Ascending aorta (tissue), 2 donors: ENCODE results near the gene MAN2B2. TPM values are rescaled to one million over a fixed set of nuclear protein-coding genes. Genes with fewer than 3 reads are reported as not detected.

Source experiments
- DNase-seq, 2 donors: peaks; one replicate each; pipeline ENCODE4 v3.0.0-alpha.2; 2019; ENCODE audit warnings: low spot score in 2 of 2
- H3K27ac ChIP-seq, 2 donors: fragments of 200-600 bp; sonication (generic); one replicate each; pipeline ENCODE4 v1.5.1; 2016 to 2017; ENCODE audit warnings: mild to moderate bottlenecking in 1 of 2
- H3K27me3 ChIP-seq: fragments of 200-600 bp; sonication (generic); one replicate; pipeline ENCODE4 v1.5.1; 2017
- H3K36me3 ChIP-seq, 2 donors: fragments of 200-600 bp; sonication (generic); one replicate each; pipeline ENCODE4 v1.5.1; 2016
- H3K4me1 ChIP-seq, 2 donors: fragments of 200-600 bp; sonication (generic); one replicate each; pipeline ENCODE4 v1.5.1; 2016 to 2017; ENCODE audit warnings: mild to moderate bottlenecking in 1 of 2
- H3K4me3 ChIP-seq, 2 donors: fragments of 200-600 bp; sonication (generic); one replicate each; pipeline ENCODE4 v1.5.1; 2016 to 2017; ENCODE audit warnings: mild to moderate bottlenecking in 1 of 2
- H3K9me3 ChIP-seq, 2 donors: fragments of 200-600 bp; sonication (generic); one replicate each; pipeline ENCODE4 v1.5.1; 2016
- intact Hi-C: fragments of 100-400 bp; cut with DNase I; formaldehyde crosslinking; loops from one replicate; pipeline ENCODE4 v1.15.1; 2023
- total RNA-seq: library from RNA; depleted of rRNA; stranded (reverse); fragments of >200 nt; gene quantifications from one replicate; pipeline ENCODE4 v1.1.0, GENCODE V29; 2016
- TF ChIP-seq, protein P1 (sequence below), 3 experiments: fragments of 200-600 bp in 2 of 3; fragments of 450-650 bp in 1 of 3; sonication (generic) in 2 of 3; IDR thresholded peaks; one replicate each; pipeline ENCODE4 v1.5.1; 2016 to 2019; ENCODE audit warnings: antibody characterized with exemption in 3 of 3, mild to moderate bottlenecking in 1 of 3, moderate library complexity in 1 of 3

MAN2B2 gene
- total RNA-seq, 1 donor from 2014 or later = 47.8 TPM

- no peaks in the 10 kb centered on the region for H3K9me3 ChIP-seq
- TF ChIP-seq, protein P1, sequence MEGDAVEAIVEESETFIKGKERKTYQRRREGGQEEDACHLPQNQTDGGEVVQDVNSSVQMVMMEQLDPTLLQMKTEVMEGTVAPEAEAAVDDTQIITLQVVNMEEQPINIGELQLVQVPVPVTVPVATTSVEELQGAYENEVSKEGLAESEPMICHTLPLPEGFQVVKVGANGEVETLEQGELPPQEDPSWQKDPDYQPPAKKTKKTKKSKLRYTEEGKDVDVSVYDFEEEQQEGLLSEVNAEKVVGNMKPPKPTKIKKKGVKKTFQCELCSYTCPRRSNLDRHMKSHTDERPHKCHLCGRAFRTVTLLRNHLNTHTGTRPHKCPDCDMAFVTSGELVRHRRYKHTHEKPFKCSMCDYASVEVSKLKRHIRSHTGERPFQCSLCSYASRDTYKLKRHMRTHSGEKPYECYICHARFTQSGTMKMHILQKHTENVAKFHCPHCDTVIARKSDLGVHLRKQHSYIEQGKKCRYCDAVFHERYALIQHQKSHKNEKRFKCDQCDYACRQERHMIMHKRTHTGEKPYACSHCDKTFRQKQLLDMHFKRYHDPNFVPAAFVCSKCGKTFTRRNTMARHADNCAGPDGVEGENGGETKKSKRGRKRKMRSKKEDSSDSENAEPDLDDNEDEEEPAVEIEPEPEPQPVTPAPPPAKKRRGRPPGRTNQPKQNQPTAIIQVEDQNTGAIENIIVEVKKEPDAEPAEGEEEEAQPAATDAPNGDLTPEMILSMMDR (IDR thresholded peaks at IDR 0.05) = no peak
- no peak overlapping the region for H3K27ac ChIP-seq
- DNase-seq = no peak
- H3K4me1 ChIP-seq = no peaks in the 10 kb centered on the region
- no peak overlapping the region for H3K4me3 ChIP-seq
- H3K36me3 ChIP-seq = no peaks in the 10 kb centered on the region
- intact Hi-C loops = no loop called here
- H3K27me3 ChIP-seq = no peaks in the 10 kb centered on the region
These were observed 28.9 kb upstream of the MAN2B2 start for GRCh38 chr4:6546091-6546490.

DNA sequence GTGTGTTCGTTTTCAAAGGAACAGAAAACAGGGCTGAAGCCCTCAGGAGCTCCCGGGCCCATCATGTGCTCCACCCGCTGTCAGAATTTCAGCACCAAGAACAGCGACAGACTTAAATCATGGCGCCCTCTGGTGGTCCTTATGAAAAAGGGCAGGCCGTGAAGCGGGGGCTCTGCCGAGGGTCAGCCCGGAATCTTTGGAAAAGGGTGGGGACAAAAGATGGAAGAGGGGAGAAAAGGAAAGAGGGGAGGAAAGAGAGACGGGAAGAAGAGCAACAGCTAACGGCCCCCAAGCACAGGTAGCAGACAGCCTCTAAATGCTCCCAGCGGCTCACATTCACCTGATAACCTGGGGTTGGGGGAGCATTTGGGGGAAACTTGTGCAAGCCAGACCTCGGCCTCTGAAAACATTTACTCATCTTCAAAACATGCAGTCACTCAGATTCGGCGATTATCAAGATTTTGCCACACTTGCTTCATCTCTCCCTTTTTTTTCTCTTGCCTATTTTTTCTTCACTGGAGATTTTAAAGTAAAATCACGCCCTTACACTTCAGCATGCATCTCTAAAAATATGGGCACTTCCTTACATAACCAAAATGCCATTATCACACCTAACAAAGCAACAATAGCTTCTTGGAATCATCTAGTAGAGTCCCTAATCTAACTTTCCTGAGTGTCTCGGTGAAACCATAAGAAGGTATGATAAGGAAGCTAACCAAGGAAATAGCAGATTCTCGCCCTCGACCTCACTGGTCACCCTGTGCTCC is 28.1 kb upstream of the MAN2B2 start:
- Histone ChIP-seq H3K36me3 (no peaks in the 10 kb centered on the region), H3K4me3 (no peak overlapping the region), H3K27me3 (no peaks in the 10 kb centered on the region), H3K27ac (no peak overlapping the region), H3K4me1 (no peaks in the 10 kb centered on the region), H3K9me3 (no peaks in the 10 kb centered on the region)
- intact Hi-C loops = no loop called here
- TF ChIP-seq, protein P1 (IDR thresholded peaks at IDR 0.05) = peak; percentile 22 to 76 (median 50)
- no peak for DNase-seq

DNA sequence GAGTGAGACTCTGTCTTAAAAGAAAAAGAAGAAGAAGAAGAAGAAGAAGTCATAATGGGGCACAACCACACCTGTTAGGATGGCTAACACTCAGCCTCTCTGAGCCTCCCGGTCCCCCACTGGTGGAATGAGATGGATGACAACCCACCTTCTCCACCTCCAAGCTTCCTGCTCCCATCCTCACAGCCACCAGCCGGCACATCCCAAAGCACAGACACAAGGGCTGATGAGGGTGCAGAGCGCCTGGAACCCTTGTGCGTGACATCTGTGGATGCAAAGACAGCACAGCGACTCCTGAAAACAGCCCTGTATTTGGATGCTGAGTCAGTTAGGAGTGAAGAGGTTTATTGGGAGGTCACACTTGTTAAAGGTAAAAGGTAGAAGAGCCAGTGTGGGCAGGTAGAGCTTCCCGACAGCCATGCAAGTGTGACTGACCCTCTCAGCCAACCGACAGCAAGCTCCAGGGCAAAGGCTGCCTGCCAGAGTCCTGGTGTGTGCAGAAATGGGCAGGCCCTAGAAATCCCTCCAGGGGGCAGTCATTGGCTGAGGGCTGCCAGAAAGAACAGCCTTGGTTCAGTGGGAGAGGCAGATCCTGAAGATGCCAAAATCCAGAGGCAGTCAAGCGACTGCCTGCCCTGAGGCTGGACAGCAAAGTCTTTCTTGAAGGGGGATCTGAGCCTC is 26.6 kb upstream of the MAN2B2 start:
- Histone ChIP-seq H3K27ac (no peak overlapping the region), H3K4me3 (no peak overlapping the region), H3K9me3 (no peaks in the 10 kb centered on the region), H3K4me1 (no peaks in the 10 kb centered on the region), H3K27me3 (no peaks in the 10 kb centered on the region), H3K36me3 (no peaks in the 10 kb centered on the region)
- intact Hi-C loops = no loop called here
- TF ChIP-seq, protein P1 (IDR thresholded peaks at IDR 0.05) = no peak
- no peak for DNase-seq

- no peak overlapping the region for H3K4me3 ChIP-seq
- H3K4me1 ChIP-seq = no peaks in the 10 kb centered on the region
- H3K27me3 ChIP-seq = no peaks in the 10 kb centered on the region
- no peaks in the 10 kb centered on the region for H3K9me3 ChIP-seq
- intact Hi-C loops = no loop called here
- TF ChIP-seq, protein P1 (IDR thresholded peaks at IDR 0.05) = no peak
- no peaks in the 10 kb centered on the region for H3K36me3 ChIP-seq
- H3K27ac ChIP-seq = no peak overlapping the region
- DNase-seq = no peak
These were observed 26.1 kb upstream of the MAN2B2 start for GRCh38 chr4:6548882-6549230.

- Histone ChIP-seq H3K36me3 (no peaks in the 10 kb centered on the region), H3K4me3 (no peak overlapping the region), H3K27ac (no peak overlapping the region), H3K4me1 (no peaks in the 10 kb centered on the region), H3K27me3 (no peaks in the 10 kb centered on the region), H3K9me3 (no peaks in the 10 kb centered on the region)
- DNase-seq = no peak
- TF ChIP-seq, protein P1 (IDR thresholded peaks at IDR 0.05) = no peak
- intact Hi-C loops = no loop called here
These were observed 25.5 kb upstream of the MAN2B2 start for GRCh38 chr4:6549445-6549844.
